ENCODE results near the gene LYZL2. TPM values are rescaled to one million over a fixed set of nuclear protein-coding genes. Genes with fewer than 3 reads are reported as not detected.

Gene LYZL2
- total RNA-seq (2022; extraction: Qiagen RNA extraction; ENCODE audit: low read depth), result not detected in 5 replicates

GRCh38 chr10:30629653-30630052 lies at the start of gene LYZL2:
LYZL2 (minus strand) TSS chr10:30629753; CDS start chr10:30626915, 2,838 bp downstream.

Other genes starting within 250 kb of the LYZL2 start
- gene MAP3K8, start 195.6 kb downstream of the LYZL2 start, total RNA-seq (2022; extraction: Qiagen RNA extraction; ENCODE audit: low read depth), result 16.1 to 18.2 TPM (median 16.8 TPM) in 5 replicates

Measured in A549 treated with DMSO at 1 μM for 4 hours (cell line).